Measurements from ENCODE around the gene TOP2B. TPM values are rescaled to one million over a fixed set of nuclear protein-coding genes. Genes with fewer than 3 reads are reported as not detected.

Gene TOP2B
- polyA plus RNA-seq, 2 of the 4 experiments (the other 2 are of a cell fraction) = 65.8 to 95.7 TPM

GRCh38 chr3:25665315-25666280 is 891 bp upstream of the TOP2B start:
- ATAC-seq (peak; percentile 4 to 26; a peak in 2 of 6 replicates), FAIRE-seq (no peak), DNase-seq (ENCODE audit: low read depth in 1 of 2, low spot score in 1 of 2) (no peak)
- peaks cover 24% of the 10 kb centered on the region for H3K4me1 ChIP-seq
- CTCF ChIA-PET = interaction anchor here (1.3 to 2.7 kb wide), 2 partner anchors 11 to 17 kb away, joined by 3 to 18 read pairs; no protein-coding TSS in a partner anchor
- no peak for TF ChIP-seq HOXA7 (CRISPR knock-in tag; IDR thresholded peaks at IDR 0.05)
- no peak for TF ChIP-seq ZNF302 (CRISPR knock-in tag; IDR thresholded peaks at IDR 0.05)
- no peak for TF ChIP-seq POLR2AphosphoS2 (conservative IDR thresholded peaks at IDR 0.05; ENCODE audit: low read length)
- no peak for TF ChIP-seq HES2 (IDR thresholded peaks at IDR 0.05)
- TF ChIP-seq USF2 (IDR thresholded peaks at IDR 0.05) = no peak
- no peak for TF ChIP-seq JUN (IDR thresholded peaks at IDR 0.05)
- TF ChIP-seq SMC3 (IDR thresholded peaks at IDR 0.05) = no peak
- TF ChIP-seq BCL3 (IDR thresholded peaks at IDR 0.05) = no peak
- no peak for TF ChIP-seq GATA3 (IDR thresholded peaks at IDR 0.05; ENCODE audit: borderline replicate concordance)
- TF ChIP-seq TP53 (CRISPR knock-in tag; IDR thresholded peaks at IDR 0.05) = no peak
- TF ChIP-seq HOXB5 (CRISPR knock-in tag; IDR thresholded peaks at IDR 0.05) = no peak
- TF ChIP-seq FOSB (CRISPR knock-in tag; IDR thresholded peaks at IDR 0.05) = no peak
- TF ChIP-seq HOXB13 (CRISPR knock-in tag; IDR thresholded peaks at IDR 0.05; ENCODE audit: low read depth) = no peak
- no peak for TF ChIP-seq NFE2L2 (conservative IDR thresholded peaks at IDR 0.05; ENCODE audit: low read length)
- no peak for TF ChIP-seq NPAS2 (CRISPR knock-in tag; IDR thresholded peaks at IDR 0.05; ENCODE audit: borderline replicate concordance)
- no peak for TF ChIP-seq ZC3H11A (IDR thresholded peaks at IDR 0.05)
- TF ChIP-seq KDM5A (IDR thresholded peaks at IDR 0.05) = no peak
- no peak for TF ChIP-seq ESRRA (IDR thresholded peaks at IDR 0.05; ENCODE audit: borderline replicate concordance, low read length)
- TF ChIP-seq FOXS1 (CRISPR knock-in tag; IDR thresholded peaks at IDR 0.05) = no peak
- POLR2A ChIA-PET = no interaction called here
- H3K27ac ChIP-seq = peak overlapping the region; percentile 86 to 97
- 38% methylated on average over 14 of the region's 14 CpGs for WGBS (ENCODE audit: missing lambda C conversion rate)
- H3K9me3 ChIP-seq = no peaks in the 10 kb centered on the region
- H3K4me3 ChIP-seq = peak overlapping the region; percentile 73
- H3K4me2 ChIP-seq = peak overlapping the region; percentile 92

GRCh38 chr3:25663869-25664811 is 567 bp downstream of the TOP2B start:
- POLR2A ChIA-PET = interaction anchor here (1.7 kb wide), 1 partner anchor 119 kb away, joined by 9 read pairs; the partner anchor contains the start of gene NGLY1
- peaks cover 24% of the 10 kb centered on the region for H3K4me1 ChIP-seq
- WGBS (ENCODE audit: missing lambda C conversion rate) = under 1% methylated on average over 48 of the region's 115 CpGs
- peak overlapping the region; percentile 73 for H3K4me3 ChIP-seq
- CTCF ChIA-PET = no interaction called here
- ATAC-seq (peak; percentile 68 to 74), FAIRE-seq (no peak), DNase-seq (ENCODE audit: low read depth in 1 of 2, low spot score in 1 of 2) (peak; percentile 23 to 42)
- no peaks in the 10 kb centered on the region for H3K9me3 ChIP-seq
- peak overlapping the region; percentile 96 for H3K4me2 ChIP-seq
- peak overlapping the region; percentile 86 to 97 for H3K27ac ChIP-seq
- no peak for TF ChIP-seq PBX3 (IDR thresholded peaks at IDR 0.05)
- no peak for TF ChIP-seq POLR2AphosphoS2 (conservative IDR thresholded peaks at IDR 0.05; ENCODE audit: low read length)
- TF ChIP-seq HES2 (IDR thresholded peaks at IDR 0.05) = no peak
- peak; percentile 91 for TF ChIP-seq PHF8 (IDR thresholded peaks at IDR 0.05; ENCODE audit: borderline replicate concordance, low read depth)
- no peak for TF ChIP-seq MAZ (IDR thresholded peaks at IDR 0.05; ENCODE audit: borderline replicate concordance, low read depth, low read length)
- no peak for TF ChIP-seq HDAC2 (IDR thresholded peaks at IDR 0.05)
- TF ChIP-seq POLR2A (IDR thresholded peaks at IDR 0.05; ENCODE audit: low read length) = 0 out of 2 replicates have a peak, but pooled peaks have one; percentile 24
- 0 out of 3 replicates have a peak, but pooled peaks have one; percentile 48 for TF ChIP-seq BCL3 (IDR thresholded peaks at IDR 0.05)
- 0 out of 2 replicates have a peak, but pooled peaks have one; percentile 27 for TF ChIP-seq HOXB5 (CRISPR knock-in tag; IDR thresholded peaks at IDR 0.05)
- no peak for TF ChIP-seq SREBF2 (IDR thresholded peaks at IDR 0.05)
- no peak for TF ChIP-seq TFCP2L1 (CRISPR knock-in tag; IDR thresholded peaks at IDR 0.05)
- TF ChIP-seq JUN (IDR thresholded peaks at IDR 0.05) = peak in 1 of 2 experiments; percentile 27; a peak in 2 of 5 replicates

All from A549 (cell line).